Right cardiac atrium (tissue), 5 donors: ENCODE measurements around the gene MVB12B. TPM values are rescaled to one million over a fixed set of nuclear protein-coding genes. Genes with fewer than 3 reads are reported as not detected.

Experiments
- ATAC-seq, 2 donors: fragments of 200-7000 bp; cut with Tn5 transposase; one replicate each; pipeline versions ENCODE4 v1.8.0 to v1.9.1; 2020; ENCODE audit warnings: moderate library complexity in 2 of 2, mild to moderate bottlenecking in 1 of 2
- DNase-seq, 3 donors: peaks; one replicate each; pipeline ENCODE4 v3.0.0-alpha.2; 2020
- H3K27ac ChIP-seq: one replicate; pipeline ENCODE4 v1.5.1; 2013; ENCODE audit warnings: mild to moderate bottlenecking, low read length, control low read depth, moderate library complexity
- H3K27me3 ChIP-seq: one replicate; pipeline ENCODE4 v1.6.1; 2013; ENCODE audit not compliant: control insufficient read depth, insufficient read depth
- H3K4me1 ChIP-seq: one replicate; pipeline ENCODE4 v1.6.1; 2013; ENCODE audit warnings: low read length; ENCODE audit not compliant: control insufficient read depth, insufficient read depth
- H3K4me3 ChIP-seq: one replicate; pipeline ENCODE4 v1.5.1; 2013; ENCODE audit warnings: low read length, control low read depth
- H3K9me3 ChIP-seq: one replicate; pipeline ENCODE4 v1.6.1; 2013; ENCODE audit warnings: low read length; ENCODE audit not compliant: control insufficient read depth
- WGBS: extraction: QIAGEN DNeasy Blood & Tissue Kit; methylation state at CpG from one replicate; pipeline ENCODE4 v1.1.7; 2013; 5-methylcytosine and 5-hydroxymethylcytosine counted together
- intact Hi-C, 4 donors: fragments of 100-400 bp; cut with DNase I; formaldehyde crosslinking; loops; one replicate each; pipeline versions ENCODE4 v1.11.0 to v1.14.0; 2022 to 2023
- polyA plus RNA-seq: library from polyadenylated mRNA; stranded (reverse); fragments of 200-250 nt; gene quantifications from one replicate; pipeline ENCODE4 v1.2.3, GENCODE V29; 2013
- total RNA-seq, 4 donors: library from RNA; stranded (reverse); fragmentation: NEBNext Ultra II Directional; extraction: Animal tissue kit (Norgen Biotek cat#: 25700); gene quantifications; one replicate each; pipeline ENCODE4 v1.2.1, GENCODE V29; 2021
- donor health status: healthy with polysubstance abuse.
- donor health status: DM: no; HTN: yes; CAD: no.
- donor health status: DM: no; HTN: no; CAD: no.
- donor health status: DM: no; HTN: yes; CAD: no; lungs with severe emphysema.
- donor health status: DM: yes; HTN: yes; CAD: no.

MVB12B gene
- total and polyA plus RNA-seq, 5 donors = 5.8 to 12.8 (median 12.0) TPM

GRCh38 chr9:126459126-126459525 is 132.5 kb downstream of the MVB12B start:
- ATAC-seq = no peak
- Histone ChIP-seq H3K27ac (no peak overlapping the region), H3K27me3 (no peaks in the 10 kb centered on the region), H3K4me3 (no peak overlapping the region), H3K9me3 (no peaks in the 10 kb centered on the region), H3K4me1 (no peaks in the 10 kb centered on the region)
- no peak for DNase-seq
- intact Hi-C loops = no loop called here
- 93% methylated on average over 7 of the region's 7 CpGs for whole genome bisulfite sequencing

GRCh38 chr9:126459546-126459945 is 132.9 kb downstream of the MVB12B start:
- no peaks in the 10 kb centered on the region for H3K4me1 ChIP-seq
- H3K9me3 ChIP-seq = no peaks in the 10 kb centered on the region
- DNase-seq (no peak), ATAC-seq (no peak)
- no peak overlapping the region for H3K27ac ChIP-seq
- H3K4me3 ChIP-seq = no peak overlapping the region
- 96% methylated on average over 16 of the region's 16 CpGs for WGBS
- H3K27me3 ChIP-seq = no peaks in the 10 kb centered on the region
- intact Hi-C loops = no loop called here

DNA sequence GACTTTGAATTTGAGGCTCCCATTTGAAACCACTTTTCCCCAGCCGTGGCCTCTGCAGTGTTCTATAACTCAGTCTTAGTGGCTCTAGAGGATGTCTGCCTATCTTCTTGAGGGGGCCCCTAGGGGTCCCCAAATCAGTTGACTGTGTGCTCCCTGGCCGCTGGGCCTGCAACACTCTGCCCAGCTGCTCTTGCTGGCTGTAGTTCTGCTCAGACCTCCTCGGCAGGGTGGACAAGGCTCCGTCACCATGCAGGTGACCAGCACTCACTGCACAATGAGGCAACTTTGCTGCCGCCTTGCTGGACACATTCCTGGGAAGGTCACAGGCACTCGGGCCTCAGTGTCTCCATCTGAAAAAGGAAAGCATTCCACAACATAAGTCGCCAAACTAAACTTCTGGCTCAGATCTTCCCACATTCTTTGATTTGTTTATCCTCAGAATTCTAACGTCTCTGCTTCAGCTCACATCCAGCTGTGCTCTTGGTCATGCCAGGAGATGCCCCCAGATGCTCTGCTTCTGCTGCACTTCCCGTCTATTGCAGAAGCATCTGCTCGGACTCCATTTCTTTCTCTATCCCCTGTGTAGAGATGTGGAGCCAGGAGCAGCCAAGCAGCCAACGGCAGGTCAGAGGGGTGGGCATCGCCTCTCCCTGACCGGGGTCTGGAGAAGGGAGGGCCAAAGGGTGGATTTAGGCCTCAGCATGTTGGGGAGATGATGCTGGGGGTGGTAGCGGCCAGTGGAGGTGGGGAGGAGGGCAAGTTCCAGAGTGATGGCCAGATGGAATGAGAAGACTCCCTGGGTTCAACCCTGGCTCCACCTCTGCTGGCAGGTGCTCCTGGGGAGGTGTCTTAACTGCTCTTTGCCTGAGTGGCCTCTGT is 133.6 kb downstream of the MVB12B start:
- intact Hi-C loops = no loop called here
- ATAC-seq (no peak), DNase-seq (no peak)
- no peaks in the 10 kb centered on the region for H3K27me3 ChIP-seq
- H3K27ac ChIP-seq = no peak overlapping the region
- H3K9me3 ChIP-seq = no peaks in the 10 kb centered on the region
- 79% methylated on average over 14 of the region's 14 CpGs for WGBS
- H3K4me1 ChIP-seq = no peaks in the 10 kb centered on the region
- no peak overlapping the region for H3K4me3 ChIP-seq

DNA sequence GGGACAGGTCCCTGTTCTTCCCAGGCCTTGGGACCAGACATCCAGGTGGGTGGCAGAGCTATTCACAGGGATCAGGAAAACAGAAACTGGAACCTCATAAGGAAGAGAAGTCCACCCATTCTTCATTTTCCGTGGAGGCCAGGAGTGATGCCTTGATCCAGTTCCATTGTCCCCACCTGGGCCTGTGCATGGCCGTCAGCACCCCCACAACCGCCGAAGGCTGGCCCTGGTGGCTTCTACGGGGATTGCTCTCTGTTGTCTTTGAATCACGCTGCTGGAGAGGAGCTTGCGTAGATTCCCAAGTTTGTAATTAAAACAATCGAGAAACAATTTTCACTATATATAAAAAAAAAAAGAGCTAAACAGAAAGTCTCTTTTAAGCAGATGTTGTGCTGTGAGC is 134.4 kb downstream of the MVB12B start:
- Histone ChIP-seq H3K4me1 (no peaks in the 10 kb centered on the region), H3K9me3 (no peaks in the 10 kb centered on the region), H3K27ac (no peak overlapping the region), H3K27me3 (no peaks in the 10 kb centered on the region), H3K4me3 (no peak overlapping the region)
- intact Hi-C loops = no loop called here
- no peak for DNase-seq
- 93% methylated on average over 8 of the region's 8 CpGs for WGBS
- no peak for ATAC-seq

DNA sequence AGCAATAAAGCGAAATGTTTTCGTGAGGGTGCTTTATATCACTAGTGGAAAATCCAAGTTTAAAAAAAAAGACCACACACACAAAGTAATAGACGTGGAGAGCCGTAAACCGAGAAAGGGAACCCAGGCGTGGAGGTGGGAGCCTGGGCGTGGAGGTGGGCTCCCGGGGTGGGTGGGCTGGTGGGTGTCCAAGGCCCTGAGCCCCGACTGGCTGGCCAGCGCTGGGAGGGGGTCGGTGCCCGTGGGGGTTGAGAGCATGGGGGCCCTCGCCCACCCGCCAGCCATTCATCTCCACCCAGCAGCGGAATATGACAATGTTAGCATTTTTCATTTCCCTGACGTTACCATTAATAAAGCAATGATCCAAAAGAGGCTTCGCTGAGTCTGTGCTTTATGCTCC is 135.0 kb downstream of the MVB12B start:
- no peak for ATAC-seq
- DNase-seq = no peak
- no peak overlapping the region for H3K4me3 ChIP-seq
- H3K9me3 ChIP-seq = no peaks in the 10 kb centered on the region
- H3K4me1 ChIP-seq = no peaks in the 10 kb centered on the region
- H3K27ac ChIP-seq = no peak overlapping the region
- H3K27me3 ChIP-seq = no peaks in the 10 kb centered on the region
- 95% methylated on average over 17 of the region's 17 CpGs for WGBS
- intact Hi-C loops = no loop called here

- 93% methylated on average over 3 of the region's 3 CpGs for WGBS
- ATAC-seq (no peak), DNase-seq (no peak)
- H3K4me1 ChIP-seq = no peaks in the 10 kb centered on the region
- no peaks in the 10 kb centered on the region for H3K9me3 ChIP-seq
- H3K27me3 ChIP-seq = no peaks in the 10 kb centered on the region
- intact Hi-C loops = no loop called here
- H3K27ac ChIP-seq = no peak overlapping the region
- H3K4me3 ChIP-seq = no peak overlapping the region
These were observed 136.0 kb downstream of the MVB12B start for GRCh38 chr9:126462617-126463016.

- intact Hi-C loops = no loop called here
- ATAC-seq (no peak), DNase-seq (no peak)
- Histone ChIP-seq H3K9me3 (no peaks in the 10 kb centered on the region), H3K4me3 (no peak overlapping the region), H3K27me3 (no peaks in the 10 kb centered on the region), H3K4me1 (no peaks in the 10 kb centered on the region), H3K27ac (no peak overlapping the region)
- 98% methylated on average over 2 of the region's 2 CpGs for WGBS
These were observed 136.8 kb downstream of the MVB12B start for GRCh38 chr9:126463426-126463825.

- no peaks in the 10 kb centered on the region for H3K4me1 ChIP-seq
- no peak for DNase-seq
- H3K9me3 ChIP-seq = no peaks in the 10 kb centered on the region
- H3K4me3 ChIP-seq = no peak overlapping the region
- no peaks in the 10 kb centered on the region for H3K27me3 ChIP-seq
- H3K27ac ChIP-seq = no peak overlapping the region
- intact Hi-C loops = no loop called here
- no peak for ATAC-seq
- WGBS = 96% methylated on average over 11 of the region's 11 CpGs
These were observed 138.2 kb downstream of the MVB12B start for GRCh38 chr9:126464694-126465441.

DNA sequence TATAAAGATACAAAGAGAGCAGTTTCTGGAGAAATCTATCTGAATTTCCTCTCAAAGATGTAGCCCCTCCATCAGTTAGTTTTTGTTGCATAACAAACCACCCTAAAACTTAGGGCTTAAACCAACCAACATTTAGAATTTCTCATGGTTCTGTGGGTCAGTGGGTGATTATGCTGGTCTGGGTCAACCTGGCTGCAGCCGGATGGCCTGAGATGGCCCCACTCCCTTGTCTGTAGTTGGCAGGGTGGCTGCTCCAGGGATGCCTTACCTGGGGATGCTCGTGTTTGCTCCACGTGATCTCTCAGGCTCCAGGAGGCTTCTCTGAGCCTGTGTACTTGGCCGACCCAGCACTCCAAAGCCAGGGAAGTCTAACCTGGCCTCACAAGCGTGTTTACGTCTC is 139.3 kb downstream of the MVB12B start:
- H3K4me1 ChIP-seq = no peaks in the 10 kb centered on the region
- no peaks in the 10 kb centered on the region for H3K9me3 ChIP-seq
- no peaks in the 10 kb centered on the region for H3K27me3 ChIP-seq
- no peak for DNase-seq
- intact Hi-C loops = no loop called here
- H3K4me3 ChIP-seq = no peak overlapping the region
- WGBS = 97% methylated on average over 6 of the region's 6 CpGs
- ATAC-seq = no peak
- no peak overlapping the region for H3K27ac ChIP-seq

GRCh38 chr9:126468141-126468825 is 141.7 kb downstream of the MVB12B start:
- intact Hi-C loops = no loop called here
- ATAC-seq (no peak), DNase-seq (no peak)
- no peak overlapping the region for H3K4me3 ChIP-seq
- 93% methylated on average over 14 of the region's 14 CpGs for WGBS
- H3K9me3 ChIP-seq = no peaks in the 10 kb centered on the region
- no peak overlapping the region for H3K27ac ChIP-seq
- no peaks in the 10 kb centered on the region for H3K27me3 ChIP-seq
- H3K4me1 ChIP-seq = no peaks in the 10 kb centered on the region
